Mesendoderm (in vitro differentiated cells): ENCODE measurements around the gene YJEFN3.

Experiments
- DNase-seq: peaks from one replicate; pipeline ENCODE4 v3.0.0; 2013
- H2AK5ac ChIP-seq: 2 replicates; pipeline ENCODE4 v1.6.1; 2013; ENCODE audit warnings: low read length, inconsistent platforms
- H2BK120ac ChIP-seq: 2 replicates; pipeline ENCODE4 v1.6.1; 2013; ENCODE audit warnings: low read depth, mild to moderate bottlenecking, low read length, moderate library complexity, mixed read lengths
- H2BK15ac ChIP-seq: replicated peaks from 2 replicates; pipeline ENCODE4 v1.6.1; 2013; ENCODE audit warnings: low read depth, mild to moderate bottlenecking, moderate library complexity
- H2BK5ac ChIP-seq: 2 replicates; pipeline ENCODE4 v1.6.1; 2013; ENCODE audit warnings: low read length, inconsistent platforms
- H3K18ac ChIP-seq: 2 replicates; pipeline ENCODE4 v1.6.1; 2013; ENCODE audit warnings: mild to moderate bottlenecking, low read length, mixed read lengths
- H3K23ac ChIP-seq: one replicate; pipeline ENCODE4 v1.6.1; 2013; ENCODE audit warnings: low read length
- H3K27ac ChIP-seq: 2 replicates; pipeline ENCODE4 v1.5.1; 2013; ENCODE audit warnings: low read depth, mild to moderate bottlenecking, inconsistent platforms, low read length, moderate library complexity
- H3K27me3 ChIP-seq: 2 replicates; pipeline ENCODE4 v1.6.1; 2013; ENCODE audit warnings: low read length, control low read depth, mild to moderate bottlenecking, inconsistent platforms; ENCODE audit not compliant: insufficient read depth, poor library complexity
- H3K36me3 ChIP-seq: 2 replicates; pipeline ENCODE4 v1.6.1; 2013; ENCODE audit warnings: low read length, inconsistent platforms; ENCODE audit not compliant: control insufficient read depth, insufficient read depth
- H3K4ac ChIP-seq: one replicate; pipeline ENCODE4 v1.6.1; 2013; ENCODE audit warnings: low read depth, mild to moderate bottlenecking, low read length, moderate library complexity
- H3K4me1 ChIP-seq: 2 replicates; pipeline ENCODE4 v1.6.1; 2013; ENCODE audit warnings: low read depth, low read length, inconsistent platforms; ENCODE audit not compliant: control insufficient read depth
- H3K4me2 ChIP-seq: 2 replicates; pipeline ENCODE4 v1.6.1; 2013; ENCODE audit warnings: low read length
- H3K4me3 ChIP-seq: 2 replicates; pipeline ENCODE4 v1.5.1; 2013; ENCODE audit warnings: mild to moderate bottlenecking, low read length
- H3K56ac ChIP-seq: one replicate; pipeline ENCODE4 v1.6.1; 2013; ENCODE audit warnings: low read length
- H3K79me1 ChIP-seq: 2 replicates; pipeline ENCODE4 v1.6.1; 2013; ENCODE audit warnings: low read length, inconsistent platforms
- H3K79me2 ChIP-seq: 2 replicates; pipeline ENCODE4 v1.6.1; 2013; ENCODE audit warnings: mild to moderate bottlenecking, low read length; ENCODE audit not compliant: control insufficient read depth, insufficient read depth
- H3K9ac ChIP-seq: 2 replicates; pipeline ENCODE4 v1.6.1; 2013; ENCODE audit warnings: low read length, inconsistent platforms
- H4K5ac ChIP-seq: one replicate; pipeline ENCODE4 v1.6.1; 2013; ENCODE audit warnings: low read length
- H4K8ac ChIP-seq: one replicate; pipeline ENCODE4 v1.6.1; 2013; ENCODE audit warnings: low read depth, mild to moderate bottlenecking, control low read depth, low read length, moderate library complexity
- WGBS: extraction: QIAGEN DNeasy Blood & Tissue Kit; methylation state at CpG from one replicate; pipeline ENCODE4 v1.1.7; 2013; ENCODE audit warnings: low lambda C conversion rate, missing lambda C conversion rate; ENCODE audit not compliant: insufficient coverage; ENCODE audit errors: extremely low coverage; 5-methylcytosine and 5-hydroxymethylcytosine counted together

YJEFN3 gene

DNA sequence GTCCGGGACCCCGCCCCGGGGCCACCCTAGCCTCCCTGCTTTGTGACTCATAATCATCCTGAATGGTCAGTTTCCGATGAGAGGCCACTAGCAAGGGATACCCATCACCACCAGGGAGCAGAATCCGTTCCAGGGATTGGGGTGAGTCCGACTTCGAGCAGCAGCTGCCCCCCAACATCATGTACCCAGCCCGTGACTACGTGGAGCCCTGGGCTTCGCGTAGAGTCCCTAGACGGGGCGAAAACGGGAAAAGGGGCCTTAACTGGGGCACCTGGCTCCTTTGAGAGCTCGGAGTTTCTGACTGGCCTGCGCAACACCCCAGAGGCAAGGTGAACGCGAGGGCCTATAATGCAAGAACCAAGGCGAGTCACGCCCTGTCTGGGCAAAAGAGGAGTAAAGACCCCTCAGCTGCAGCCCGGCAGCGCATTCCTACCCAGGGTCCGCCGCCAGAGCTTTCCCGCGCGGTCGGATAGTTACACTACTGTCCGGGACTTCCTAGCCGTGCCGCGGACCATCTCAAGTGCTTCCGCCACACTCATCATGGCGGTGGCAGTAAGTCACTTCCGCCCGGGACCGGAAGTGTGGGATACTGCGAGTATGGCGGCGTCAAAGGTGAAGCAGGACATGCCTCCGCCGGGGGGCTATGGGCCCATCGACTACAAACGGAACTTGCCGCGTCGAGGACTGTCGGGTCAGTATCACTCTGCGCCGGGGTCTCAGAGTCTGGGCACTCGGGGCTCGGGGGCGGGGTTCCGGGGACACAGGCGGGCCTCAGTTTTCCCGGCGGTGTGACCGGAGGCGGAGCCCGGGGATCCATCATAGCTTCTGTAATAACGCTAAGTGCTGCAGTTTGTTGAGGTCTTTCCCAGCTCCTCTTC, 12.8 kb upstream of the YJEFN3 start, which contains the start of gene NDUFA13:
Gene NDUFA13 (plus strand): TSS at position 584 of the 878 bp plus-strand sequence. CDS start 14 bp downstream, at position 598.
- Histone ChIP-seq H3K18ac (peak within 1 kb of the TSS; percentile 97), H3K23ac (peak within 1 kb of the TSS; percentile 90), H2BK15ac (no peak within 1 kb of the TSS), H2BK5ac (no peak within 1 kb of the TSS), H3K4me2 (peak within 1 kb of the TSS; percentile 84), H3K27me3 (no peaks in the 10 kb centered on the region), H3K79me2 (peaks cover 20% of the 10 kb centered on the region), H3K79me1 (peaks cover 12% of the 10 kb centered on the region), H2BK120ac (no peak within 1 kb of the TSS), H3K4ac (peak within 1 kb of the TSS; percentile 58), H3K9ac (peak within 1 kb of the TSS; percentile 96), H3K56ac (peak within 1 kb of the TSS; percentile 94), H3K4me1 (no peaks in the 10 kb centered on the region), H4K5ac (no peak within 1 kb of the TSS), H3K27ac (no peak within 1 kb of the TSS), H3K36me3 (peaks cover 4% of the 10 kb centered on the region), H3K4me3 (peak within 1 kb of the TSS; percentile 98), H2AK5ac (no peak within 1 kb of the TSS), H4K8ac (peak within 1 kb of the TSS; percentile 95)
- no CpG with 5 or more reads among the region's 61 CpGs for WGBS
- peak; percentile 98 for DNase-seq

DNA sequence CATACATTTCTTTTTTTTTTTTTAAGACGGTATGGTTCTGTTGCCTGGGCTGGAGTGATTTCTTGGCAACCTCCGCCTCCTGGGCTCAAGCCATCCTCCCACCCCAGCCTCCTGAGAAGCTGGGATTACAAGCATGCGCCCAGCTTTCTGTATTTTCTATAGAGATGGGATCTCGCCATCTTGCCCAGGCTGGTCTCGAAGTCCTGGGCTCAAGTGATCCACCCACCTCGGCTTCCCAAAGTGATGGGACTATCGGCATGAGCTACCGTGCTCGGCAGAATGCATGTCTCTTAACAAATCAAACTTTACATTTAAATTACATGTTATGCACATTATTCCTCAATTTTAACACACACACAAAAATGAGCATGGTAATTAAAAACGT, 11.5 kb upstream of the YJEFN3 start:
- Histone ChIP-seq H2BK15ac (no peak overlapping the region), H3K56ac (no peak overlapping the region), H2BK5ac (no peak overlapping the region), H3K79me1 (peaks cover 14% of the 10 kb centered on the region), H3K4ac (no peak overlapping the region), H4K5ac (no peak overlapping the region), H3K79me2 (peaks cover 23% of the 10 kb centered on the region), H3K9ac (no peak overlapping the region), H3K4me2 (no peak overlapping the region), H3K36me3 (peaks cover 4% of the 10 kb centered on the region), H2BK120ac (no peak overlapping the region), H2AK5ac (no peak overlapping the region), H4K8ac (no peak overlapping the region), H3K23ac (no peak overlapping the region), H3K27ac (no peak overlapping the region), H3K18ac (no peak overlapping the region), H3K4me3 (no peak overlapping the region), H3K27me3 (no peaks in the 10 kb centered on the region), H3K4me1 (no peaks in the 10 kb centered on the region)
- no peak for DNase-seq
- WGBS: 100% methylated on average over 1 of the region's 10 CpGs

DNA sequence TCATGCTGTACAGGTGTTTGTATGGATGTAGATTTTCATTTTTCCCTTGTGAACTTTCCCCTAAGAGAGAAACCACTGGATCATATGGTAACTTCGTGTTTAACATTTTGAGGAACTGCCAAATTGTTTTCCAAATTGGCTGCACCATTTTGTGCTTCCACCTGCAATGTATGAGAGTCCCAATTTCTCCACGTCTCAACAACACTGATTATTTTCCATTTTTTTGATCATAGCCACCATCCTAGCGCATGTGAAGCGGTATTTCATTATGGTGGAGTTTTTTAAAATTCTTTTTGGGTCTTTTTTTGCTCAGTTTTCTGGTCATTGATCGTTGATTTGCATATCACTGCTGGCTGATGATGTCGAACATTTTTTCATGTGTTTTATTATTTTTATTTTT, 7.7 kb upstream of the YJEFN3 start:
- H3K18ac ChIP-seq: no peak overlapping the region
- H2BK15ac ChIP-seq: no peak overlapping the region
- H4K8ac ChIP-seq: no peak overlapping the region
- H3K36me3 ChIP-seq: peaks cover 4% of the 10 kb centered on the region
- H3K27ac ChIP-seq: no peak overlapping the region
- no peaks in the 10 kb centered on the region for H3K4me1 ChIP-seq
- no peak overlapping the region for H3K56ac ChIP-seq
- H2BK5ac ChIP-seq: no peak overlapping the region
- no peak overlapping the region for H3K23ac ChIP-seq
- no peak overlapping the region for H3K4me3 ChIP-seq
- H3K4ac ChIP-seq: no peak overlapping the region
- H3K4me2 ChIP-seq: no peak overlapping the region
- WGBS: no CpG with 5 or more reads among the region's 6 CpGs
- DNase-seq: no peak
- peaks cover 21% of the 10 kb centered on the region for H3K79me1 ChIP-seq
- no peak overlapping the region for H3K9ac ChIP-seq
- H3K27me3 ChIP-seq: no peaks in the 10 kb centered on the region
- H2AK5ac ChIP-seq: no peak overlapping the region
- H4K5ac ChIP-seq: no peak overlapping the region
- H3K79me2 ChIP-seq: peaks cover 30% of the 10 kb centered on the region
- no peak overlapping the region for H2BK120ac ChIP-seq

DNA sequence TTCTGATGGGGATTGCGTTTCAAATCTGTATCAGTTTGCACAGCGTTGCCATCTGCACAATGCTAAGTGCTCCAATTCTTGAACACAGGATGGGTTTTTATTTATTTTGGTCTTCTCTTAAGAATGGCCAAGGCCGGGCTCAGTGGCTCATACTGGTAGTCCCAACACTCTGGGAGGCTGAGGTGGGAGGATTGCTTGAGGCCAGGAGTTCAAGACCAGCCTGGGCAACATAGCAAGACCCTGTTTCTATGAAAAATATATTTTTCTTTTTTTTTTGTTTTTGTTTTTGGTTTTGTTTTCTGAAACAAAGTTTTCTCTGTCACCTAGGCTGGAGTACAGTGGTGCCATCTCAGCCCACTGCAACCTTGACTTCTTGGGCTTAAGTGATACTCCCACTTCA, 5.5 kb upstream of the YJEFN3 start:
- H3K79me2 ChIP-seq: peaks cover 19% of the 10 kb centered on the region
- no peak overlapping the region for H2BK5ac ChIP-seq
- H3K18ac ChIP-seq: no peak overlapping the region
- H3K23ac ChIP-seq: no peak overlapping the region
- no CpG with 5 or more reads among the region's 3 CpGs for WGBS
- H2AK5ac ChIP-seq: no peak overlapping the region
- H4K5ac ChIP-seq: no peak overlapping the region
- peaks cover 21% of the 10 kb centered on the region for H3K79me1 ChIP-seq
- no peak overlapping the region for H2BK15ac ChIP-seq
- no peak for DNase-seq
- no peak overlapping the region for H2BK120ac ChIP-seq
- H3K4me3 ChIP-seq: no peak overlapping the region
- H3K36me3 ChIP-seq: peaks cover 6% of the 10 kb centered on the region
- no peak overlapping the region for H3K9ac ChIP-seq
- no peak overlapping the region for H3K4me2 ChIP-seq
- H3K56ac ChIP-seq: no peak overlapping the region
- H3K27me3 ChIP-seq: no peaks in the 10 kb centered on the region
- no peak overlapping the region for H3K4ac ChIP-seq
- no peak overlapping the region for H3K27ac ChIP-seq
- H3K4me1 ChIP-seq: no peaks in the 10 kb centered on the region
- H4K8ac ChIP-seq: no peak overlapping the region

DNA sequence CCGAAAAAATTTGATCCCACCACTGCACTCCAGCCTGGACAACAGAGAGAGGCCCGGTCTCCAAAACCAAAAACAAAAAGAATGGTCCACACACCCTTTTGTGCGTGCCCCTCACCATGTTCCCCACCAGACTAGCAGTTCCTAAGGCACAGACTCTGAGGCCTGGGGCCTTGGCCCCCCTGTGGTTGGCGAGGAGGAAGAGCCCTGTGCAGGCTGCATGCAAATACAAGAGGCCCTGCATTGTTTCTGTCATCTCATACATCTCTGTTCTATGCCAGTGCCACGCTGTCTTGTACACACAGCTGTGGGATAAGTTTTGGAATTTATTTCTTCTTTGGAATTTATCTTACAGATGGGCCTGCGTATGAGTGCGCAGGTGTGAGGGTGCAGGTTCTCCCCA, 4.7 kb upstream of the YJEFN3 start:
- H2BK5ac ChIP-seq: no peak overlapping the region
- H3K4me3 ChIP-seq: no peak overlapping the region
- no peak for DNase-seq

More for the DNA sequence above, 4.7 kb upstream of the YJEFN3 start:
- Histone ChIP-seq H3K79me2 (peaks cover 18% of the 10 kb centered on the region), H3K79me1 (peaks cover 21% of the 10 kb centered on the region), H3K9ac (no peak overlapping the region), H2BK15ac (no peak overlapping the region), H3K4me1 (no peaks in the 10 kb centered on the region), H3K27me3 (no peaks in the 10 kb centered on the region), H4K8ac (no peak overlapping the region), H3K18ac (no peak overlapping the region), H2AK5ac (no peak overlapping the region), H3K4me2 (no peak overlapping the region), H3K27ac (no peak overlapping the region), H3K36me3 (peaks cover 6% of the 10 kb centered on the region), H2BK120ac (no peak overlapping the region), H3K56ac (no peak overlapping the region), H3K4ac (no peak overlapping the region), H4K5ac (no peak overlapping the region), H3K23ac (no peak overlapping the region)
- no CpG with 5 or more reads among the region's 7 CpGs for WGBS
